ENCODE results near the gene PTPRN2.

Gene PTPRN2

GRCh38 chr7:158315881-158316280 lies 271.7 kb downstream of the PTPRN2 start:
- in situ Hi-C loops (cut with HindIII; ENCODE audit: low sequenced_read_pairs): no loop called here

GRCh38 chr7:158315326-158315725 lies 272.3 kb downstream of the PTPRN2 start:
- in situ Hi-C loops (cut with HindIII; ENCODE audit: low sequenced_read_pairs): no loop called here

GRCh38 chr7:158314394-158314793 lies 273.2 kb downstream of the PTPRN2 start:
- in situ Hi-C loops (cut with HindIII; ENCODE audit: low sequenced_read_pairs): no loop called here

GRCh38 chr7:158313931-158314330 lies 273.7 kb downstream of the PTPRN2 start:
- in situ Hi-C loops (cut with HindIII; ENCODE audit: low sequenced_read_pairs): no loop called here

GRCh38 chr7:158312789-158313188 lies 274.8 kb downstream of the PTPRN2 start:
- in situ Hi-C loops (cut with HindIII; ENCODE audit: low sequenced_read_pairs): no loop called here

- in situ Hi-C loops (cut with HindIII; ENCODE audit: low sequenced_read_pairs): no loop called here
Measured at GRCh38 chr7:158311791-158312190, 275.8 kb downstream of the PTPRN2 start.

GRCh38 chr7:158310924-158311666 lies 276.5 kb downstream of the PTPRN2 start:
- in situ Hi-C loops (cut with HindIII; ENCODE audit: low sequenced_read_pairs): no loop called here

GRCh38 chr7:158309868-158310763 lies 277.5 kb downstream of the PTPRN2 start:
- in situ Hi-C loops (cut with HindIII; ENCODE audit: low sequenced_read_pairs): no loop called here

GRCh38 chr7:158308001-158308400 lies 279.6 kb downstream of the PTPRN2 start:
- in situ Hi-C loops (cut with HindIII; ENCODE audit: low sequenced_read_pairs): no loop called here

- in situ Hi-C loops (cut with HindIII; ENCODE audit: low sequenced_read_pairs): loop anchor here (5.0 kb wide), 1 partner anchor 53 kb away; no protein-coding TSS in a partner anchor
Measured at GRCh38 chr7:158304072-158304471, 283.6 kb downstream of the PTPRN2 start.

GRCh38 chr7:158303121-158303520 lies 284.5 kb downstream of the PTPRN2 start:
- in situ Hi-C loops (cut with HindIII; ENCODE audit: low sequenced_read_pairs): loop anchor here (5.0 kb wide), 1 partner anchor 54 kb away; no protein-coding TSS in a partner anchor

- in situ Hi-C loops (cut with HindIII; ENCODE audit: low sequenced_read_pairs): loop anchor here (5.0 kb wide), 1 partner anchor 55 kb away; no protein-coding TSS in a partner anchor
Measured at GRCh38 chr7:158302274-158303070, 285.2 kb downstream of the PTPRN2 start.

GRCh38 chr7:158301207-158301606 lies 286.4 kb downstream of the PTPRN2 start:
- in situ Hi-C loops (cut with HindIII; ENCODE audit: low sequenced_read_pairs): loop anchor here (5.0 kb wide), 1 partner anchor 56 kb away; no protein-coding TSS in a partner anchor

- in situ Hi-C loops (cut with HindIII; ENCODE audit: low sequenced_read_pairs): loop anchor here (5.0 kb wide), 1 partner anchor 57 kb away; no protein-coding TSS in a partner anchor
Measured at GRCh38 chr7:158300427-158300826, 287.2 kb downstream of the PTPRN2 start.

GRCh38 chr7:158299607-158300006 lies 288.0 kb downstream of the PTPRN2 start:
- in situ Hi-C loops (cut with HindIII; ENCODE audit: low sequenced_read_pairs): loop anchor here (5.0 to 10.0 kb wide), 2 partner anchors 55 to 58 kb away; no protein-coding TSS in a partner anchor

- in situ Hi-C loops (cut with HindIII; ENCODE audit: low sequenced_read_pairs): loop anchor here (10.0 kb wide), 1 partner anchor 52 kb away; no protein-coding TSS in a partner anchor
Measured at GRCh38 chr7:158296798-158297104, 290.9 kb downstream of the PTPRN2 start.

- in situ Hi-C loops (cut with HindIII; ENCODE audit: low sequenced_read_pairs): loop anchor here (10.0 kb wide), 1 partner anchor 51 kb away; no protein-coding TSS in a partner anchor
Measured at GRCh38 chr7:158295966-158296797, 291.4 kb downstream of the PTPRN2 start.

GRCh38 chr7:158294468-158295215 lies 293.0 kb downstream of the PTPRN2 start:
- in situ Hi-C loops (cut with HindIII; ENCODE audit: low sequenced_read_pairs): loop anchor here (10.0 kb wide), 1 partner anchor 50 kb away; no protein-coding TSS in a partner anchor

GRCh38 chr7:158292948-158293347 lies 294.7 kb downstream of the PTPRN2 start:
- in situ Hi-C loops (cut with HindIII; ENCODE audit: low sequenced_read_pairs): loop anchor here (10.0 kb wide), 1 partner anchor 48 kb away; no protein-coding TSS in a partner anchor
